B cell (primary cell): Measurements from ENCODE around the gene GCN1. TPM values are rescaled to one million over a fixed set of nuclear protein-coding genes. Genes with fewer than 3 reads are reported as not detected.

Source experiments
- ATAC-seq: fragments of 200-7000 bp; cut with Tn5 transposase; one replicate; pipeline ENCODE4 v1.10.0; 2021; ENCODE audit warnings: low read depth, mild to moderate bottlenecking, moderate number of reproducible peaks, moderate library complexity
- CTCF ChIA-PET: fragments of 350-600 bp; sonication (Branson Sonifier 250); formaldehyde crosslinking; loops from one replicate; lab custom pipeline; 2021; ENCODE audit warnings: antibody characterized with exemption, inconsistent platforms; lab: Charles Lee
- POLR2A ChIA-PET: fragments of 350-600 bp; sonication (Branson Sonifier 250); formaldehyde crosslinking; loops from one replicate; lab custom pipeline; 2021; ENCODE audit warnings: antibody characterized with exemption; lab: Charles Lee
- DNase-seq: peaks from one replicate; pipeline ENCODE4 v3.0.0; 2013
- H2AFZ ChIP-seq: 2 replicates; pipeline ENCODE4 v1.6.1; 2012; ENCODE audit warnings: mild to moderate bottlenecking, low read depth, low read length; ENCODE audit not compliant: insufficient read depth, poor library complexity, severe bottlenecking
- H3K27ac ChIP-seq, 2 donors: 1 replicate in 1 of 2; 2 replicates in 1 of 2; pipeline ENCODE4 v1.5.1; 2012 to 2013; ENCODE audit warnings: low read length in 2 of 2, mild to moderate bottlenecking in 2 of 2, moderate library complexity in 1 of 2
- H3K27me3 ChIP-seq, 4 experiments: fragments of 200-600 bp in 1 of 4; sonication (generic) in 1 of 4; replicated peaks in 1 of 4; 1 replicate in 2 of 4; 2 replicates in 2 of 4; pipeline versions ENCODE4 v1.6.1 to v1.7.0; 2013 to 2016; ENCODE audit warnings: low read length in 3 of 4, mild to moderate bottlenecking in 2 of 4, mixed read lengths in 1 of 4, moderate library complexity in 1 of 4; ENCODE audit not compliant: insufficient read depth in 4 of 4, control insufficient read depth in 3 of 4; ENCODE audit errors: control extremely low read depth in 1 of 4
- H3K36me3 ChIP-seq, 2 experiments: replicated peaks in 1 of 2; 1 replicate in 1 of 2; 2 replicates in 1 of 2; pipeline versions ENCODE4 v1.6.1 to v1.7.1; 2013; ENCODE audit warnings: low read length in 1 of 2; ENCODE audit not compliant: insufficient read depth in 2 of 2, control insufficient read depth in 1 of 2; ENCODE audit errors: control extremely low read depth in 1 of 2, extremely low read depth in 1 of 2
- H3K4me1 ChIP-seq, 2 donors: fragments of 200-600 bp in 1 of 2; sonication (generic) in 1 of 2; 1 replicate in 1 of 2; 2 replicates in 1 of 2; pipeline versions ENCODE4 v1.5.1 to v1.6.1; 2013 to 2017; ENCODE audit warnings: low read length in 2 of 2; ENCODE audit not compliant: control insufficient read depth in 2 of 2, insufficient read depth in 2 of 2
- H3K4me2 ChIP-seq: replicated peaks from 2 replicates; pipeline ENCODE3; 2012; ENCODE audit warnings: mild to moderate bottlenecking, low read depth, low read length; ENCODE audit not compliant: poor library complexity, severe bottlenecking
- H3K4me3 ChIP-seq, 5 experiments: fragments of 200-600 bp in 1 of 5; sonication (generic) in 1 of 5; 1 replicate in 3 of 5; 2 replicates in 2 of 5; pipeline versions ENCODE4 v1.5.1 to v1.7.0; 2011 to 2016; ENCODE audit warnings: low read length in 4 of 5, mild to moderate bottlenecking in 4 of 5, low read depth in 2 of 5, control low read depth in 1 of 5, moderate library complexity in 1 of 5; ENCODE audit not compliant: insufficient read depth in 1 of 5; ENCODE audit errors: control extremely low read depth in 1 of 5, extremely low read depth in 1 of 5
- H3K79me2 ChIP-seq: fragments of 200-600 bp; sonication (generic); one replicate; pipeline ENCODE4 v1.6.0; 2016; ENCODE audit warnings: low read length; ENCODE audit not compliant: control insufficient read depth, insufficient read depth
- H3K9ac ChIP-seq: fragments of 200-600 bp; sonication (generic); 2 replicates; pipeline ENCODE4 v1.6.1; 2017; ENCODE audit warnings: mild to moderate bottlenecking, low read length, moderate library complexity
- H3K9me3 ChIP-seq, 3 donors: one replicate each; pipeline versions ENCODE4 v1.6.1 to v1.7.1; 2013; ENCODE audit warnings: low read length in 2 of 3; ENCODE audit not compliant: control insufficient read depth in 2 of 3, insufficient read depth in 1 of 3; ENCODE audit errors: control extremely low read depth in 1 of 3
- H4K20me1 ChIP-seq: 2 replicates; pipeline ENCODE4 v1.6.0; 2012; ENCODE audit warnings: mild to moderate bottlenecking, low read length; ENCODE audit not compliant: insufficient read depth, control insufficient read depth, poor library complexity, severe bottlenecking
- H3K27ac Mint-ChIP-seq: one replicate; pipeline ENCODE4 v1.8.0; 2021; ENCODE audit warnings: mixed read lengths
- H3K27me3 Mint-ChIP-seq: one replicate; pipeline ENCODE4 v1.8.0; 2021; ENCODE audit warnings: mixed read lengths
- H3K4me1 Mint-ChIP-seq: one replicate; pipeline ENCODE4 v1.8.0; 2021; ENCODE audit warnings: mixed read lengths
- H3K4me3 Mint-ChIP-seq: one replicate; pipeline ENCODE4 v1.8.0; 2021; ENCODE audit warnings: mixed read lengths
- H3K9me3 Mint-ChIP-seq: one replicate; pipeline ENCODE4 v1.8.0; 2022; ENCODE audit warnings: mixed read lengths; ENCODE audit not compliant: insufficient read depth
- CTCF ChIP-seq: fragments of 200-600 bp; IDR thresholded peaks from one replicate; pipeline ENCODE4 v1.8.0; 2022; ENCODE audit warnings: antibody characterized with exemption, mild to moderate bottlenecking
- EZH2 ChIP-seq: IDR thresholded peaks from 2 replicates; pipeline ENCODE4 v1.6.1; 2012; ENCODE audit warnings: borderline replicate concordance, low read depth, mild to moderate bottlenecking, moderate library complexity, low read length; ENCODE audit not compliant: insufficient read depth, poor library complexity, severe bottlenecking
- WGBS: methylation state at CpG from one replicate; pipeline ENCODE4 v1.1.5; 2013; ENCODE audit warnings: missing lambda C conversion rate; ENCODE audit not compliant: insufficient coverage; 5-methylcytosine and 5-hydroxymethylcytosine counted together
- intact Hi-C: fragments of 100-400 bp; cut with micrococcal nuclease; formaldehyde crosslinking; loops from one replicate; pipeline ENCODE4 v1.10.0; 2022
- polyA plus RNA-seq: library from polyadenylated mRNA; depleted of rRNA; stranded (reverse); fragments of >200 nt; gene quantifications from 2 replicates; pipeline ENCODE4 v1.2.3, GENCODE V29; 2012
- total RNA-seq, 2 donors: library from RNA; stranded (reverse); fragments of 120-200 nt in 1 of 2; gene quantifications; 1 replicate in 1 of 2; 2 replicates in 1 of 2; pipeline versions ENCODE4 v1.2.3 to v1.2.4, GENCODE V29; 2013 to 2022

The GCN1 gene
- total and polyA plus RNA-seq, 2 donors (not counting 1 experiment from before 2014, with no cell fraction given) = 41.3 to 127 TPM

GRCh38 chr12:120215766-120216735, 21.5 kb upstream of the GCN1 start:
- 88% methylated on average over 19 of the region's 23 CpGs for WGBS
- Histone ChIP-seq H4K20me1 (no peaks in the 10 kb centered on the region), H3K4me1 (no peaks in the 10 kb centered on the region), H3K9ac (no peak overlapping the region), H2AFZ (no peak overlapping the region), H3K27ac (no peak overlapping the region), H3K27me3 (no peaks in the 10 kb centered on the region), H3K4me2 (no peak overlapping the region), H3K9me3 (no peaks in the 10 kb centered on the region), H3K4me3 (no peak overlapping the region), H3K36me3 (peaks cover 0 to 2% of the 10 kb centered on the region in 2 experiments), H3K79me2 (no peaks in the 10 kb centered on the region)
- intact Hi-C loops = no loop called here
- no peak overlapping the region for H3K27ac Mint-ChIP-seq
- POLR2A ChIA-PET = interaction anchor here (0.6 kb wide), 1 partner anchor 15 kb away, joined by 5 read pairs; the partner anchor contains the start of gene RPLP0
- CTCF ChIA-PET = no interaction called here
- H3K27me3 Mint-ChIP-seq = peaks cover 4% of the 10 kb centered on the region
- no peak for ATAC-seq
- no peaks in the 10 kb centered on the region for H3K9me3 Mint-ChIP-seq
- no peak overlapping the region for H3K4me3 Mint-ChIP-seq
- no peaks in the 10 kb centered on the region for H3K4me1 Mint-ChIP-seq
- no peak for DNase-seq
- TF ChIP-seq CTCF (no peak), EZH2 (no peak)

- H3K4me1 ChIP-seq = no peaks in the 10 kb centered on the region
- H3K79me2 ChIP-seq = no peaks in the 10 kb centered on the region
- intact Hi-C loops = no loop called here
- H3K36me3 ChIP-seq = peaks cover 0 to 5% of the 10 kb centered on the region in 2 experiments
- TF ChIP-seq EZH2 (no peak), CTCF (no peak)
- H4K20me1 ChIP-seq = no peaks in the 10 kb centered on the region
- no peak overlapping the region for H2AFZ ChIP-seq
- H3K9me3 ChIP-seq = no peaks in the 10 kb centered on the region
- no peaks in the 10 kb centered on the region for H3K4me1 Mint-ChIP-seq
- no peak overlapping the region for H3K27ac Mint-ChIP-seq
- 94% methylated on average over 5 of the region's 15 CpGs for WGBS
- no peak overlapping the region for H3K9ac ChIP-seq
- no peak overlapping the region for H3K4me3 Mint-ChIP-seq
- ATAC-seq (no peak), DNase-seq (no peak)
- no peaks in the 10 kb centered on the region for H3K27me3 Mint-ChIP-seq
- H3K4me3 ChIP-seq = no peak overlapping the region
- no peak overlapping the region for H3K27ac ChIP-seq
- H3K4me2 ChIP-seq = no peak overlapping the region
- no peaks in the 10 kb centered on the region for H3K9me3 Mint-ChIP-seq
- CTCF ChIA-PET = no interaction called here
- POLR2A ChIA-PET = interaction anchor here (0.6 kb wide), 1 partner anchor 46 kb away, joined by 3 read pairs; no protein-coding TSS in a partner anchor
- no peaks in the 10 kb centered on the region for H3K27me3 ChIP-seq
Observed at GRCh38 chr12:120215357-120215735, 20.8 kb upstream of the GCN1 start.
